Measurements from ENCODE around the gene SERPINA5. TPM values are rescaled to one million over a fixed set of nuclear protein-coding genes. Genes with fewer than 3 reads are reported as not detected.
A peak's percentile ranks its signal among the peaks of the same experiment; 100 is the strongest.

Gene SERPINA5
- total and polyA plus RNA-seq, 2 of the 13 experiments (the other 11 are each of a cell fraction or from before 2014, with no cell fraction given) = 449 to 498 TPM

- peak; percentile 86 for TF ChIP-seq HNF1A (IDR thresholded peaks at IDR 0.05; ENCODE audit: low read depth)
- peak; percentile 97; the same call in 1 of the 2 replicates for TF ChIP-seq HNF1A (CRISPR knock-in tag; IDR thresholded peaks at IDR 0.05; ENCODE audit: borderline replicate concordance)
- no peak for TF ChIP-seq MBNL3 (CRISPR knock-in tag; conservative IDR thresholded peaks at IDR 0.05)
- TF ChIP-seq ZSCAN29 (CRISPR knock-in tag; conservative IDR thresholded peaks at IDR 0.05) = 0 out of 2 replicates have a peak, but pooled peaks have one; percentile 12
- TF ChIP-seq ZNF709 (CRISPR knock-in tag; IDR thresholded peaks at IDR 0.05) = no peak
- no peak for TF ChIP-seq CCAR2 (optimal IDR thresholded peaks at IDR 0.05; ENCODE audit: low read depth, low read length)
- TF ChIP-seq, protein P1, sequence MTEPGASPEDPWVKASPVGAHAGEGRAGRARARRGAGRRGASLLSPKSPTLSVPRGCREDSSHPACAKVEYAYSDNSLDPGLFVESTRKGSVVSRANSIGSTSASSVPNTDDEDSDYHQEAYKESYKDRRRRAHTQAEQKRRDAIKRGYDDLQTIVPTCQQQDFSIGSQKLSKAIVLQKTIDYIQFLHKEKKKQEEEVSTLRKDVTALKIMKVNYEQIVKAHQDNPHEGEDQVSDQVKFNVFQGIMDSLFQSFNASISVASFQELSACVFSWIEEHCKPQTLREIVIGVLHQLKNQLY (CRISPR knock-in tag; IDR thresholded peaks at IDR 0.05) = peak; percentile 85
- no peak for TF ChIP-seq ZSCAN12 (CRISPR knock-in tag; IDR thresholded peaks at IDR 0.05)
- TF ChIP-seq, protein P2, sequence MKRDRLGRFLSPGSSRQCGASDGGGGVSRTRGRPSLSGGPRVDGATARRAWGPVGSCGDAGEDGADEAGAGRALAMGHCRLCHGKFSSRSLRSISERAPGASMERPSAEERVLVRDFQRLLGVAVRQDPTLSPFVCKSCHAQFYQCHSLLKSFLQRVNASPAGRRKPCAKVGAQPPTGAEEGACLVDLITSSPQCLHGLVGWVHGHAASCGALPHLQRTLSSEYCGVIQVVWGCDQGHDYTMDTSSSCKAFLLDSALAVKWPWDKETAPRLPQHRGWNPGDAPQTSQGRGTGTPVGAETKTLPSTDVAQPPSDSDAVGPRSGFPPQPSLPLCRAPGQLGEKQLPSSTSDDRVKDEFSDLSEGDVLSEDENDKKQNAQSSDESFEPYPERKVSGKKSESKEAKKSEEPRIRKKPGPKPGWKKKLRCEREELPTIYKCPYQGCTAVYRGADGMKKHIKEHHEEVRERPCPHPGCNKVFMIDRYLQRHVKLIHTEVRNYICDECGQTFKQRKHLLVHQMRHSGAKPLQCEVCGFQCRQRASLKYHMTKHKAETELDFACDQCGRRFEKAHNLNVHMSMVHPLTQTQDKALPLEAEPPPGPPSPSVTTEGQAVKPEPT (CRISPR knock-in tag; IDR thresholded peaks at IDR 0.05; ENCODE audit: low read depth) = no peak; the same call in 1 of the 2 replicates
- TF ChIP-seq KLF15 (CRISPR knock-in tag; IDR thresholded peaks at IDR 0.05; ENCODE audit: borderline replicate concordance) = no peak
- peak; percentile 96 for TF ChIP-seq SOX5 (CRISPR knock-in tag; IDR thresholded peaks at IDR 0.05; ENCODE audit: borderline replicate concordance)
- TF ChIP-seq FOXP1 (IDR thresholded peaks at IDR 0.05) = no peak
- peak; percentile 74 for TF ChIP-seq FOXP1 (CRISPR knock-in tag; IDR thresholded peaks at IDR 0.05)
- TF ChIP-seq CSRNP1 (CRISPR knock-in tag; IDR thresholded peaks at IDR 0.05) = peak; percentile 89
- no peak for TF ChIP-seq HNRNPLL (IDR thresholded peaks at IDR 0.05; ENCODE audit: low read depth, low read length, poor library complexity, severe bottlenecking)
Measured at GRCh38 chr14:94598816-94599655, 17.8 kb downstream of the SERPINA5 start (continued).
